GM12874 (cell line): ENCODE measurements around the gene TTC1.

Experiments used
- CTCF ChIP-seq: IDR thresholded peaks from 2 replicates; pipeline ENCODE4 v1.5.1; 2011; ENCODE audit warnings: low read depth, mild to moderate bottlenecking, control low read depth, low read length, moderate library complexity; ENCODE audit not compliant: insufficient read depth

The TTC1 gene

GRCh38 chr5:159982421-159983173 is 26.3 kb upstream of the TTC1 start:
- no peak for TF ChIP-seq CTCF

- peak; percentile 85 for TF ChIP-seq CTCF
These were observed 21.8 kb upstream of the TTC1 start for GRCh38 chr5:159987031-159987674.

- no peak for TF ChIP-seq CTCF
These were observed 18.4 kb upstream of the TTC1 start for GRCh38 chr5:159990506-159990905.

GRCh38 chr5:159992566-159992965 is 16.4 kb upstream of the TTC1 start:
- no peak for TF ChIP-seq CTCF

GRCh38 chr5:159993194-159993593 is 15.7 kb upstream of the TTC1 start:
- TF ChIP-seq CTCF: no peak

GRCh38 chr5:159995907-159996306 is 13.0 kb upstream of the TTC1 start:
- TF ChIP-seq CTCF: no peak

- TF ChIP-seq CTCF: no peak
These were observed 7.5 kb upstream of the TTC1 start for GRCh38 chr5:160001457-160001856.
